ENCODE data around the gene SEMA5B.

The SEMA5B gene

GRCh38 chr3:122982216-122983185 lies 45.1 kb downstream of the SEMA5B start:
- ChIA-PET POLR2A (no interaction called here), CTCF (interaction anchor here (0.6 kb wide), 1 partner anchor 16 kb away, joined by 3 read pairs; no protein-coding TSS in a partner anchor)
- no peak for DNase-seq (ENCODE audit: extremely low spot score)
- no peak for TF ChIP-seq BHLHE40 (IDR thresholded peaks at IDR 0.05; ENCODE audit: borderline replicate concordance)
- TF ChIP-seq FOXA1 (IDR thresholded peaks at IDR 0.05), result no peak
- TF ChIP-seq CTBP1 (IDR thresholded peaks at IDR 0.05; ENCODE audit: borderline replicate concordance), result no peak
- TF ChIP-seq ARNT (IDR thresholded peaks at IDR 0.05), result no peak
- no peak for TF ChIP-seq PKNOX1 (IDR thresholded peaks at IDR 0.05)
- no peak for TF ChIP-seq SUZ12 (IDR thresholded peaks at IDR 0.05)
- TF ChIP-seq FOXK2 (IDR thresholded peaks at IDR 0.05), result no peak
- TF ChIP-seq SP1 (IDR thresholded peaks at IDR 0.05), result no peak
- TF ChIP-seq ZNF384 (IDR thresholded peaks at IDR 0.05), result no peak
- no peak for TF ChIP-seq FOXM1 (IDR thresholded peaks at IDR 0.05; ENCODE audit: borderline replicate concordance)
- no peak for TF ChIP-seq NFRKB (IDR thresholded peaks at IDR 0.05)
- no peak for TF ChIP-seq L3MBTL2 (conservative IDR thresholded peaks at IDR 0.05)

DNA sequence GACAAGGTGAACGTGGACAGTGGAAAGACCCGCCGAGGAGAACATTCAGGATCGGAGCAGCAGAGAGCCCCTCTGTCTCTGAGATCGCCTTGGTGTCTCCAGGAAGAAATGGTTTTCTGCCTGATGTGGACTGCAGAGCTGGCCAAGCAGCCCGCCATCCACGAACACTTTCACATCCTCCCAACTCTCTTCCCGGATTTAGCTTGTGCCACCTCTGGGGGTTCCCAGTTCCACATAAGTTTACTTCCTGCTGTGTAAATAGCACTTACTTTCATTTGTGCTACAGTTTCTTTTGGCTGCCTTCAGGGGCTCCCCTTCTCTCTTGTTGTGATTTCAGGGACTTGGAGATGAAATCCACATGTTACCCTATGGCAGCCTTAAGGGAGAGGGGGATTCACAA lies 48.4 kb downstream of the SEMA5B start:
- ChIA-PET POLR2A (no interaction called here), CTCF (no interaction called here)
- TF ChIP-seq SUZ12 (IDR thresholded peaks at IDR 0.05), result no peak
- no peak for TF ChIP-seq L3MBTL2 (conservative IDR thresholded peaks at IDR 0.05)
- TF ChIP-seq NFRKB (IDR thresholded peaks at IDR 0.05), result no peak
- TF ChIP-seq HDGF (IDR thresholded peaks at IDR 0.05; ENCODE audit: borderline replicate concordance), result no peak
- no peak for TF ChIP-seq ELF4 (IDR thresholded peaks at IDR 0.05)
- TF ChIP-seq FOXA1 (IDR thresholded peaks at IDR 0.05), result no peak
- TF ChIP-seq ARNT (IDR thresholded peaks at IDR 0.05), result no peak
- DNase-seq (ENCODE audit: extremely low spot score), result no peak

DNA sequence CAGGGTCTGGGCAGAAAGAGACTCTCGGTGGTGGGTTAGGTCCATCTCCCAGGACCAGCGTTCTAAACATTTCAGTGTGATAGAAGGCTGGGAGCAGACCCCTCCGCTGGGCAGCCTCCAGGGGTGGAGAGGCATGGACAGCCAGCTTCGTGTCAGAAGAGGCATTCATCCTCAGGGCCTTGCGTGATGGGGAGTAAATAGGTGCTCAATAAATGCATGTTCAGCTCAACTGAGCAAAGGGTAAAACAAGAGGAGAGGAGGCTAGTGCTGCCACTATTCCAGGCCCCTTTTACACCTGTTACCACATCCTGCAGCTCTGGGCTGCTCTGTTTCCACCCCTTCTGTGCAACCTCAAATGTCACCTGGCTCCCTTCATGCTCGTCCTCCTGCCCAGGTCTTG lies 49.0 kb downstream of the SEMA5B start:
- POLR2A ChIA-PET, result no interaction called here
- CTCF ChIA-PET, result no interaction called here
- no peak for DNase-seq (ENCODE audit: extremely low spot score)
- no peak for TF ChIP-seq LEF1 (IDR thresholded peaks at IDR 0.05; ENCODE audit: borderline replicate concordance)
- no peak for TF ChIP-seq FOXA1 (IDR thresholded peaks at IDR 0.05)
- TF ChIP-seq ARNT (IDR thresholded peaks at IDR 0.05), result no peak
- no peak for TF ChIP-seq SP1 (IDR thresholded peaks at IDR 0.05)
- TF ChIP-seq FOXK2 (IDR thresholded peaks at IDR 0.05), result no peak
- no peak for TF ChIP-seq SUZ12 (IDR thresholded peaks at IDR 0.05)
- no peak for TF ChIP-seq ELF4 (IDR thresholded peaks at IDR 0.05)
- TF ChIP-seq L3MBTL2 (conservative IDR thresholded peaks at IDR 0.05), result no peak
- TF ChIP-seq ZNF384 (IDR thresholded peaks at IDR 0.05), result no peak
- TF ChIP-seq TARDBP (IDR thresholded peaks at IDR 0.05), result no peak
- no peak for TF ChIP-seq FOXM1 (IDR thresholded peaks at IDR 0.05; ENCODE audit: borderline replicate concordance)
- TF ChIP-seq NFRKB (IDR thresholded peaks at IDR 0.05), result no peak
- TF ChIP-seq HDGF (IDR thresholded peaks at IDR 0.05; ENCODE audit: borderline replicate concordance), result no peak
- no peak for TF ChIP-seq CTBP1 (IDR thresholded peaks at IDR 0.05; ENCODE audit: borderline replicate concordance)
- no peak for TF ChIP-seq BHLHE40 (IDR thresholded peaks at IDR 0.05; ENCODE audit: borderline replicate concordance)
- no peak for TF ChIP-seq PKNOX1 (IDR thresholded peaks at IDR 0.05)

- no peak for TF ChIP-seq SP1 (IDR thresholded peaks at IDR 0.05)
- TF ChIP-seq SUZ12 (IDR thresholded peaks at IDR 0.05), result no peak
- no peak for TF ChIP-seq ELF4 (IDR thresholded peaks at IDR 0.05)
- no peak for TF ChIP-seq ZNF384 (IDR thresholded peaks at IDR 0.05)
- TF ChIP-seq TARDBP (IDR thresholded peaks at IDR 0.05), result no peak
- no peak for TF ChIP-seq HDGF (IDR thresholded peaks at IDR 0.05; ENCODE audit: borderline replicate concordance)
- TF ChIP-seq ARNT (IDR thresholded peaks at IDR 0.05), result no peak
- TF ChIP-seq PKNOX1 (IDR thresholded peaks at IDR 0.05), result no peak
- no peak for TF ChIP-seq NFRKB (IDR thresholded peaks at IDR 0.05)
- no peak for TF ChIP-seq FOXA1 (IDR thresholded peaks at IDR 0.05)
- no peak for TF ChIP-seq BHLHE40 (IDR thresholded peaks at IDR 0.05; ENCODE audit: borderline replicate concordance)
- TF ChIP-seq L3MBTL2 (conservative IDR thresholded peaks at IDR 0.05), result no peak
- TF ChIP-seq LEF1 (IDR thresholded peaks at IDR 0.05; ENCODE audit: borderline replicate concordance), result no peak
- TF ChIP-seq FOXM1 (IDR thresholded peaks at IDR 0.05; ENCODE audit: borderline replicate concordance), result no peak
- no peak for TF ChIP-seq FOXK2 (IDR thresholded peaks at IDR 0.05)
- TF ChIP-seq CTBP1 (IDR thresholded peaks at IDR 0.05; ENCODE audit: borderline replicate concordance), result no peak
- ChIA-PET POLR2A (no interaction called here), CTCF (no interaction called here)
- peak; percentile 36 for DNase-seq (ENCODE audit: extremely low spot score)
Observed at GRCh38 chr3:122977746-122978466, 49.7 kb downstream of the SEMA5B start.

GRCh38 chr3:122975924-122976293 lies 51.7 kb downstream of the SEMA5B start:
- no peak for DNase-seq (ENCODE audit: extremely low spot score)
- TF ChIP-seq BHLHE40 (IDR thresholded peaks at IDR 0.05; ENCODE audit: borderline replicate concordance) (no peak), HDGF (IDR thresholded peaks at IDR 0.05; ENCODE audit: borderline replicate concordance) (no peak), ZNF384 (IDR thresholded peaks at IDR 0.05) (no peak), PKNOX1 (IDR thresholded peaks at IDR 0.05) (no peak), TARDBP (IDR thresholded peaks at IDR 0.05) (no peak), NFRKB (IDR thresholded peaks at IDR 0.05) (no peak), FOXA1 (IDR thresholded peaks at IDR 0.05) (no peak), L3MBTL2 (conservative IDR thresholded peaks at IDR 0.05) (no peak), ARNT (IDR thresholded peaks at IDR 0.05) (no peak), ELF4 (IDR thresholded peaks at IDR 0.05) (no peak), SUZ12 (IDR thresholded peaks at IDR 0.05) (no peak)
- CTCF ChIA-PET, result no interaction called here
- POLR2A ChIA-PET, result no interaction called here

Measured in HEK293T (cell line).